AG08396 (cell line): ENCODE measurements around the gene ADAMTSL1.
A peak's percentile ranks its signal among the peaks of the same experiment; 100 is the strongest.

Source experiments
- DNase-seq: peaks from one replicate; pipeline ENCODE4 v3.0.0; 2012; ENCODE audit warnings: low spot score, mixed read lengths

ADAMTSL1 gene

GRCh38 chr9:18461496-18461895 is 12.5 kb upstream of the ADAMTSL1 start:
- no peak for DNase-seq

- DNase-seq: no peak
These were observed 10.0 kb upstream of the ADAMTSL1 start for GRCh38 chr9:18463991-18464390.

GRCh38 chr9:18466101-18466500 is 7.9 kb upstream of the ADAMTSL1 start:
- DNase-seq: no peak

DNA sequence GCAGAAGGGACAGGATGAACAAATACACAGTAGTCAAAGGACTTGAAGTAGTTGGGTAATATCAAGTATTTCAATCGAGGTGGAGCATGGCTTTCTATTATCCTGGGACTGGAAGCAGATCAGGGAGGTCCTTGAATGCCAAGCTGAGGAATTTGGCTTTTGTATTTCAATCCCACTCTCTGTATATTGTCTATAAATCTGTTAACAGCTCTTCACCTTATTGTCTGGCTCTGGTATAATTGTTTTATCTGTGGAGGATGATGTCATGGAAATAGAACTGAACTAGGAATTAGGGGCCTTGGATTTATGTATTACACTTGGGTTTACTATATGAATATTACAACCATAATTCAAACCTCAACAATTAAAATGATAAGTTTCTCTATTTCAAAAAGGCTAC is 6.3 kb upstream of the ADAMTSL1 start:
- DNase-seq: no peak

DNA sequence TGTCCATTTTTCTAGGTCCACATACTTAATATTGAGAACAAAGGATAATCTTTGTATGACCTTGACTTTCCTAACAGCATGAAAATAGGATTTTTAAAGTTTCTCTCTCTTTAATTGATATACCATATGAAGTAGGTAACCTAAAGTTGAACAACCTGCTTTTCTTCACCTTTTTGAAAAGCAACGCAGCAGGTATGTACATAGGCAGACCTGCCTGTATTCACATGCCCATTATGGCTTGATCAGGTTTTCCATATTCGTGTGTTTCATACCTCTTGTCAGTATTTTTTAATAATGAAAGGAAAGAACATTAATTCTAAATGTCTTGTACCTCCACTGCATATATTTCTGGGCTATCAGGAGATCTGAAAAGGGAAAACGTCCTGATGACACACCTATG is 1.5 kb upstream of the ADAMTSL1 start:
- no peak for DNase-seq

DNA sequence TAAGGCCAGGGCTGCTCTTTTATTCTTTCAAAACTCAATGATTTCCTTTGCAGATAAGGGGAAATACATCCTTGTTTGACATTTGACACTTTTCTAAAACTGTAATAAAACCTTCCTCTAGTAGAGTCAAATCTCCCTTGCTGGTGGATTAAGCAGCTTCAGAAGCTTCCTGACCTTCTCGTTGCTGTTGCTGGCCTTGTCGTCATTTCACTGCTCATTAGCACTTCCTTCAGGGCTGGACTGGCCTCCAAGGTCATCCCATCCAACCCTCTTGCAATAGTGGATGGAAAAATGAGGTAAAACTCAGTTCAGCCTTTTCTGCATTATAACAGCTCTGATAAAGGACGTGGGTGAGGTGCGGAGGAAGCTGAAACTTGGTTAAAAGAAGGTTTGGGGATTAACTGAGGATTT is 1.1 kb upstream of the ADAMTSL1 start:
- no peak for DNase-seq

DNA sequence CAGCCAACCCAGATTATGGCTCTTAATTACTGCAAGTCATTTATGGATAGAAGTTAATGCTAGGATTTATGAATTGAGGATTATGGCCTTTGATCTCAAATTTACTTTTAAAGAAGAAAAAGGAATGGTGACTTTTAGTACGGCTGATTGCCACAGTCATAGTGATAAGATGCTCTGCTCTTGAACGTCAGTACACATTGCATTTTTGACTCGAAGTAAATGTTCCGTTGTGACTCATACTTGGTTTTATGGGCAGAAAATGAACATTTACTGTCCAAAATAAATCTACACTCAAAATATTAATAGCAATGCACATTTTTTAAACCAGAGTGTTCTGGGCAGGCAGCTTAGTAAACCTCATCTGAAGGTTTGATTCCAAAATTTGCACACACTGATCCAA is 830 bp downstream of the ADAMTSL1 start:
- DNase-seq: no peak

DNA sequence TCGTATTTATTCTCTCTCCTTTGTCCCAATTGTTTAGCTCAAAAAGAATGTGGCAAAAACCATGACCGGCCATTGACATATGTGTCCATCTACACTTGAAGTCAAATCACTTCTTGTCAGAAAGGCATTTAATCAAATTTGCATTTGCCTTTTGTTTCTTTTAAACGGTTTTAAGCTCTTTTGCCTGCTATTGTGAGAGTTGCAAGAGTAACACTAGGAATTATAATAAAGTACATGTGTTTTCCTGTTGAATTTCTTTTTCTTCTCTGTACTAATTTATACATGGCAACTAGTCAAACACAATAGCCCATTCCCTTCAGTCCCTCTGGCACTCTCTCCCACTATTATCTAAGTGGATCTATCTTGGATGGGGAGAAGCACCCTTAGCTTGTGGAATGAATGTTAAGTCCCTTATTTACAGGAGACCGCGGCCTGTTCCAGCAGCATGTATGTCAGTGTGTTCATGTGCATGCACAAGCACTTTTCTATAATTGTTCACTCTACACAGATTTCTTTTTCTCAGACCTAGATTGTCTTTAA is 3.2 kb downstream of the ADAMTSL1 start:
- DNase-seq: no peak

- no peak for DNase-seq
These were observed 3.8 kb downstream of the ADAMTSL1 start for GRCh38 chr9:18477719-18478118.

- no peak for DNase-seq
These were observed 4.8 kb downstream of the ADAMTSL1 start for GRCh38 chr9:18478501-18479361.

DNA sequence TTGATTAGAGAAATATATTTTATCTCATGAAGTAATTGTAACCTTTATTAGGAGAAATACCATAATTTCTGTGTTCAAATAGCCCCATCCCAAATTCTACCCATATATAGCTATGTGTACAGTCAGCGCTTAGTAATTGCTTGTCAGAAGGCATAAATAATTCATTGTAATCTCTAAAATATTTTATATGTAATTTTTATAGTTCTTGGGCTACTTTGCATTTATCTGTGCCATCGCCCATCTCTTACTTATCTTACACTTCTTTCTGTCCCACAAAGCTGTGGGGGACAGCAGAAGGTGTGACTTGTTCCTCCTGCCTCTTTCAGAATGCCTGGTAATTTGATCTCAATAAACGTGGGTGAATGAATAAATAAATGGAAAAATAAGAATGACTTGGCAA is 5.5 kb downstream of the ADAMTSL1 start:
- no peak for DNase-seq

- DNase-seq: no peak
These were observed 6.7 kb downstream of the ADAMTSL1 start for GRCh38 chr9:18480662-18481093.

GRCh38 chr9:18482371-18482770 is 8.4 kb downstream of the ADAMTSL1 start:
- no peak for DNase-seq

DNA sequence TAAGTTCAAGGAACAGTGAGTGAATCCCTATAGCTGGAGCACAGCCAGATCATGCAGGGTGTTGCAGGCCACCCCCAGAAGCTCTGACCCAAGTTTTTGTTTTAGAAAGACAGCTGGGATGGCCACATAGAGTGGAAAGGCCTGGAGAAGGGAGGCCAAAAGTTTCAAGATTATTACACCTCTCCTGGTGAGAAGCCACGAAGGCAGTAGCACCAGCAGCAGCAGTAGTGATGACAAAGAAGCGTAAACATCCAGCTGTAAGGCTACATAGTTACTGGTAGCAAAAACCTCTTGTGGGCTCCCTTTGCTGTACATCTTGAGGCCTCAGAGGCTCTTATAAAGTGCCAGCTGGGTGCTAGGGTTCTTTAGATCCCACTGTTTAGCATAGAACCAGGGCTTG is 11.8 kb downstream of the ADAMTSL1 start:
- DNase-seq: no peak

DNA sequence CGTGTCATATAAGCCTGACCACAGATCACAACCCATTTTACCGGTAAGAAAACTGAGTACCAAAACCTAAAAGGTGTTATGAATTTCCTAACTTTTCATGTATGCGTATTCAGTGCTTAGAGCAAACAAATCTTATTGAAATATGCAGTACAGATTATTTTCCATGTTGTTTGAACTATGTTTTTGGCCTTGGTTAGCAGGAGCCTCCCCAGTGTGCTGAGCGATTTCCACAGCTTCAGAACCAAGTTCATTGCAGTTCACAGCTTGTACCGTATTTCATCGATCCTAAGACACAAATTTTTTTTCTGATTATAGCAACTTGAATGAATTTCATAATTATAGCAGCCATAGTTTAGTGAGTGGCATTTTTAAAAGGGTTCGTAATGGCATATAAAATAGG is 13.7 kb downstream of the ADAMTSL1 start:
- no peak for DNase-seq

- DNase-seq: no peak
These were observed 14.9 kb downstream of the ADAMTSL1 start for GRCh38 chr9:18488886-18489285.

GRCh38 chr9:18489861-18490260 is 15.9 kb downstream of the ADAMTSL1 start:
- no peak for DNase-seq

- DNase-seq: peak; percentile 68
These were observed 16.9 kb downstream of the ADAMTSL1 start for GRCh38 chr9:18490641-18491370.

DNA sequence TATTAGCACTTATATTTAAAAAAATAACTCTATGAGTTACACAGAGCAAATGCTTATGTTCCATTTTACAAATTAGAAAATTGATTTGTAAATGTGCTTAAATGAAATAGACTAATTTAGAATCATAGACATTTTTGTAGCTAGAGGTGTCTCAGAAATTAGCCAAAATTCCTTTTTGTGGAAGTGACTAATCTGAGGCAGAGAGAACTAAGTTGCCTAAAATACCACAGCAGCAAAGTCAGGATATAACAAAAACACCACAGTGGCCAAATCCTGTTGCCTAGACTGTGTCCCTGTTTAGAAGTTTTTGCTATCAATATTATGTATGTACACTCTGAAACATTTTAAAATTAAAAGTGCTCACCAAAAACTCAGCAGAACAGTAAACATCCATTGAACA is 18.7 kb downstream of the ADAMTSL1 start:
- no peak for DNase-seq

- no peak for DNase-seq
These were observed 19.6 kb downstream of the ADAMTSL1 start for GRCh38 chr9:18493451-18493993.

DNA sequence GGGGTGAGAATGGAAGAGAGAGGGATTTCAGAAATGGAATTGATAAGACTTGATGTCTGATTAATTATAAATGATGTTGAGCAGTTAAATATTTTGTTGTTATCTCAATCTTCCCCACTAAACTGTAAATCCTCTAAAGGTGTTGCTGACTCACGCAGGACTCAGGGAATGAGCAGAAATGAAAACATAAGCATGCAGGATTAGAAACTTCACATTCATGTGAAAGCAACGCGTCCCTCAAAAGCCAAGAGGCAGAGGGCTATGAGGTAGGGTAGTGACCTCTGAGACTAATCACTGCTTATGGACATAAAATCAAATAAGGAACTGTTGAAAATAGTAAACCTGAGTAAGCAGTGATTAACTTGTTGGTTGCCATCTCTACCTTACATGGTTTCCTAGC is 21.1 kb downstream of the ADAMTSL1 start:
- DNase-seq: no peak

DNA sequence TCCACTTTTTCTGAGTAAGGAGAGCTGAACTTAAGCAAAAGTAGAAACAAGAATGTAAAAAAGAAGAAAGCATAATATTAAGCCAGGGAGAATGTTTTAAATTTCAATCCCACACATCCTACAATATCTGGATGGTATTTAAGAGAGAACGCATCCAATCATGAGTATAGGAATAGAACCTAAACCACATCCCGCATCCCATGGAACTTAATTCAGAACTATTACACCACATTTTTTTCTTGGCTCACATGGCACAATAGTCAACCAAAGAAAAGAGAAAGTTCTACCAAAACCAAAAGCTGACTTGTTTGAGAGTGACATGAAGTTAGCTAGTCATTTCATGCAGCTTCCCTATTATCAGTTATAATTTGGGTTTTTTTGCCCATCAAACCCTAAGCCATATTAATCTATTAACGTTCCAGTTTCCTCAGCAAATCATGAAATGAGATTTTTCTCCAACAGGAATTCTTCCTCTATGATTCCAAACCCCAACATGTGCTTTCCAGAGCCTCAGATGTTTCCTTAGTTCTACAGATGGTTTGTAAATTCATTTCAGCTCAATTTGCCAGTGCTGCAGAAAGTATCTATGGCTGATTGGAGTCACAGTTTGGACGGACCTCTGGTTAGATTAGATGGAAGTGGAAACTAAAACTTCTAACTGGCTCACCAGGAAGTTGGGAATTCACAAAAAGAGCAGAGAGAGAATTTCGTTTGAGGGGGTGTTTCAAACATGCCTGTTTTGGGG is 22.5 kb downstream of the ADAMTSL1 start:
- DNase-seq: no peak
